ENCODE data around the gene TESMIN.

The TESMIN gene

GRCh38 chr11:68751331-68751856 is at the start of gene TESMIN:
Gene TESMIN, minus strand, starts transcription at chr11:68751520. Its CDS starts 860 bp downstream, at chr11:68750660.
- FAIRE-seq (peak; percentile 83), DNase-seq (ENCODE audit: insufficient read length, low spot score) (peak; percentile 95)

GRCh38 chr11:68798221-68798813 is 47.0 kb upstream of the TESMIN start:
- no peak for FAIRE-seq

GRCh38 chr11:68796801-68797200 is 45.5 kb upstream of the TESMIN start:
- DNase-seq (ENCODE audit: insufficient read length, low spot score), result no peak
- no peak for FAIRE-seq

More at GRCh38 chr11:68798221-68798813, 47.0 kb upstream of the TESMIN start:
- DNase-seq (ENCODE audit: insufficient read length, low spot score), result no peak

- DNase-seq (ENCODE audit: insufficient read length, low spot score) (no peak), FAIRE-seq (no peak)
Measured at GRCh38 chr11:68792400-68792966, 41.2 kb upstream of the TESMIN start.

- no peak for FAIRE-seq
- no peak for DNase-seq (ENCODE audit: insufficient read length, low spot score)
Measured at GRCh38 chr11:68784653-68785052, 33.3 kb upstream of the TESMIN start.

- no peak for FAIRE-seq
- no peak for DNase-seq (ENCODE audit: insufficient read length, low spot score)
Measured at GRCh38 chr11:68783216-68783821, 32.0 kb upstream of the TESMIN start.

- no peak for DNase-seq (ENCODE audit: insufficient read length, low spot score)
- FAIRE-seq, result no peak
Measured at GRCh38 chr11:68782711-68783110, 31.4 kb upstream of the TESMIN start.

- no peak for FAIRE-seq
Measured at GRCh38 chr11:68780829-68781228, 29.5 kb upstream of the TESMIN start.

GRCh38 chr11:68778205-68778604 is 26.9 kb upstream of the TESMIN start:
- no peak for DNase-seq (ENCODE audit: insufficient read length, low spot score)
- no peak for FAIRE-seq

More at GRCh38 chr11:68780829-68781228, 29.5 kb upstream of the TESMIN start:
- DNase-seq (ENCODE audit: insufficient read length, low spot score), result no peak

- FAIRE-seq (no peak), DNase-seq (ENCODE audit: insufficient read length, low spot score) (no peak)
Measured at GRCh38 chr11:68776442-68777235, 25.3 kb upstream of the TESMIN start.

- FAIRE-seq (no peak), DNase-seq (ENCODE audit: insufficient read length, low spot score) (no peak)
Measured at GRCh38 chr11:68775951-68776388, 24.6 kb upstream of the TESMIN start.

GRCh38 chr11:68774194-68774585 is 22.9 kb upstream of the TESMIN start:
- FAIRE-seq (no peak), DNase-seq (ENCODE audit: insufficient read length, low spot score) (no peak)

- FAIRE-seq (no peak), DNase-seq (ENCODE audit: insufficient read length, low spot score) (no peak)
Measured at GRCh38 chr11:68773521-68774193, 22.3 kb upstream of the TESMIN start.

GRCh38 chr11:68772936-68773335 is 21.6 kb upstream of the TESMIN start:
- FAIRE-seq (no peak), DNase-seq (ENCODE audit: insufficient read length, low spot score) (no peak)

GRCh38 chr11:68770781-68771180 is 19.5 kb upstream of the TESMIN start:
- DNase-seq (ENCODE audit: insufficient read length, low spot score) (no peak), FAIRE-seq (no peak)

GRCh38 chr11:68767672-68768071 is 16.4 kb upstream of the TESMIN start:
- FAIRE-seq, result no peak

GRCh38 chr11:68766786-68767185 is 15.5 kb upstream of the TESMIN start:
- FAIRE-seq (no peak), DNase-seq (ENCODE audit: insufficient read length, low spot score) (no peak)

More at GRCh38 chr11:68767672-68768071, 16.4 kb upstream of the TESMIN start:
- no peak for DNase-seq (ENCODE audit: insufficient read length, low spot score)

- no peak for DNase-seq (ENCODE audit: insufficient read length, low spot score)
- no peak for FAIRE-seq
Measured at GRCh38 chr11:68764746-68765145, 13.4 kb upstream of the TESMIN start.

- no peak for DNase-seq (ENCODE audit: insufficient read length, low spot score)
- no peak for FAIRE-seq
Measured at GRCh38 chr11:68763926-68764657, 12.8 kb upstream of the TESMIN start.

GRCh38 chr11:68763181-68763721 is 11.9 kb upstream of the TESMIN start:
- DNase-seq (ENCODE audit: insufficient read length, low spot score) (no peak), FAIRE-seq (no peak)

Data from GM19239 (cell line).